ENCODE results near the gene CDC45. TPM values are rescaled to one million over a fixed set of nuclear protein-coding genes. Genes with fewer than 3 reads are reported as not detected.

CDC45 gene
- total and polyA plus RNA-seq, 10 donors = 1.5 to 7.3 (median 4.9) TPM

GRCh38 chr22:19450363-19451175, 29.2 kb upstream of the CDC45 start:
- H3K9me3 ChIP-seq = no peaks in the 10 kb centered on the region
- H3K4me1 ChIP-seq = peaks cover 15 to 32% (median 25%) of the 10 kb centered on the region in 6 donors
- no peaks in the 10 kb centered on the region for H3K27me3 ChIP-seq (replicated peaks in 1 of 7)
- intact Hi-C loops (cut with DNase I; ENCODE audit: low total_unique reads) = no loop called here
- DNase-seq = no peak
- no peak for TF ChIP-seq CTCF (IDR thresholded peaks at IDR 0.05 in 8 of 11, conservative IDR thresholded peaks at IDR 0.05 in 3 of 11)
- TF ChIP-seq POLR2AphosphoS5 (IDR thresholded peaks at IDR 0.05) = no peak
- TF ChIP-seq POLR2A (IDR thresholded peaks at IDR 0.05) = no peak
- no peak overlapping the region for H3K27ac ChIP-seq
- 87 to 94% (median 90%) methylated on average over 8 of the region's 8 CpGs for WGBS, 5 donors
- peaks cover 0 to 59% (median 42%) of the 10 kb centered on the region in 6 donors for H3K36me3 ChIP-seq
- no peak overlapping the region for H3K4me3 ChIP-seq

DNA sequence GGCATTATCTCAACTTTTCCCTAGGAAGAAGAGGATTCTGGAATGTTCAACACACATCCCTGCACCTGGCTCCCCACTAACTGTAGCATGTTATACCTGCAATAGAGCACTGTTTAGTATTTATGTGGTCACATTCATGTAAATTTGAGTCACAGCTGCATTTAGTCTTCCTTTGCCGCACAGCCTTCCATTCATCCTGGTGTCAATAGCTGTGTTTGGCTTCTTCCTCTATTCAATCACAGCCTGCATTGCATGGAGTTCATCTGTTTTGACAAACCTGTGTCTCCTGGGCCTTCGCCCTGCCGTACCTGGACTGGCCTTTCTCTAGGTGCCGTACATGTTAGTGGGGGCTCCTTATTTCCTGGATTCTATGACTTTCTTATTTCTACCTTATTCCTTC, 28.1 kb upstream of the CDC45 start:
- WGBS, 5 donors = 95 to 99% (median 98%) methylated on average over 4 of the region's 4 CpGs
- intact Hi-C loops (cut with DNase I; ENCODE audit: low total_unique reads) = no loop called here
- Histone ChIP-seq H3K36me3 (peaks cover 3 to 69% (median 52%) of the 10 kb centered on the region in 6 donors), H3K9me3 (no peaks in the 10 kb centered on the region), H3K4me1 (peaks cover 6 to 22% (median 15%) of the 10 kb centered on the region in 6 donors), H3K27ac (peak overlapping the region in 1 of 8 donors; percentile 10), H3K4me3 (no peak overlapping the region), H3K27me3 (replicated peaks in 1 of 7) (no peaks in the 10 kb centered on the region)
- TF ChIP-seq POLR2AphosphoS5 (IDR thresholded peaks at IDR 0.05) (peak in 1 of 3 donors; percentile 15), CTCF (IDR thresholded peaks at IDR 0.05 in 8 of 11, conservative IDR thresholded peaks at IDR 0.05 in 3 of 11) (no peak)
- no peak for DNase-seq

DNA sequence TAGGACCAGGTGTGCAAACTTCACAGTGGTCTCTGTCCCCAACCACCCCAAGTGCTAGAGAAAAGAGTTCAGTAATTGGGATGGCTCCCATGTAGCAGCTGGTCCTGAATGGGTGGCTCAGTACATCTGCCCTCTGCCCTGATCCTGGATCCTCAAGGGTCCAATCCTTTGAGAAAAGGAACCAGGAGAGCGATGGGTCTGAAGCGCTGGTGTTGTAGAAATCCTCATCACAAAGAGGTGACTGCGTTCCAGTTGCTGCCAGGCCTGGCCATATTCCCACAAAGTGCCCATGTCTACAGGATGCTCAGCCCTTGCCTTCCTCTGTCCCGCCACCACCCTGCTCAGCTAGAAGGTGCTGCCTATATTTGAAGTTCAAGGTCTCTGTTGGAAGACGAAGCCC, 26.0 kb upstream of the CDC45 start:
- H3K9me3 ChIP-seq = no peaks in the 10 kb centered on the region
- peaks cover 3 to 91% (median 71%) of the 10 kb centered on the region in 6 donors for H3K36me3 ChIP-seq
- no peaks in the 10 kb centered on the region for H3K27me3 ChIP-seq (replicated peaks in 1 of 7)
- 94 to 100% (median 97%) methylated on average over 2 to 5 of the region's 5 CpGs for WGBS, 5 donors
- intact Hi-C loops (cut with DNase I; ENCODE audit: low total_unique reads) = no loop called here
- H3K27ac ChIP-seq = no peak overlapping the region
- peaks cover 0 to 7% (median 4%) of the 10 kb centered on the region in 6 donors for H3K4me1 ChIP-seq
- no peak for DNase-seq
- H3K4me3 ChIP-seq = no peak overlapping the region
- TF ChIP-seq POLR2A (IDR thresholded peaks at IDR 0.05) = no peak
- TF ChIP-seq POLR2AphosphoS5 (IDR thresholded peaks at IDR 0.05) = no peak
- no peak for TF ChIP-seq CTCF (IDR thresholded peaks at IDR 0.05 in 8 of 11, conservative IDR thresholded peaks at IDR 0.05 in 3 of 11)

DNA sequence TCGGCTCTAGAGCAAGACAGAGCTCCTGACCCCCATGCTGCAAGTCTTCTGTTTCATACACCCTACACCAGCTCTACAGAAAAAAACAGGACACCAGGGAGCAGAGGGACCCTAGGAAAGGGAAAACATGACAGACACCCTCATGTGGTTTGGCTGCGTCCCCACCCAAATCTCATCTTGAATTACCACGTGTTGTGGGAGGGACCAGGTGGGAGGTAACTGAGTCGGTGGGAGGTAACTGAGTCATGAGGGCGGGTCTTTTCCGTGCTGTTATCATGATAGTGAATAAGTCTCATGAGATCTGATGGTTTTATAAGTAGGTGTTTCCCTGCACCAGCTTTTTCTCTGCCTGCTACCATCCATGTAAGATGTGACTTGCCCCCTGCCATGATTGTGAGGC, 25.6 kb upstream of the CDC45 start:
- no peaks in the 10 kb centered on the region for H3K27me3 ChIP-seq (replicated peaks in 1 of 7)
- H3K9me3 ChIP-seq = no peaks in the 10 kb centered on the region
- intact Hi-C loops (cut with DNase I; ENCODE audit: low total_unique reads) = no loop called here
- no peak overlapping the region for H3K4me3 ChIP-seq
- H3K4me1 ChIP-seq = peaks cover 0 to 2% (median 0%) of the 10 kb centered on the region in 6 donors
- TF ChIP-seq POLR2AphosphoS5 (IDR thresholded peaks at IDR 0.05) = no peak
- no peak for TF ChIP-seq CTCF (IDR thresholded peaks at IDR 0.05 in 8 of 11, conservative IDR thresholded peaks at IDR 0.05 in 3 of 11)
- TF ChIP-seq POLR2A (IDR thresholded peaks at IDR 0.05) = no peak
- H3K36me3 ChIP-seq = peaks cover 3 to 95% (median 73%) of the 10 kb centered on the region in 6 donors
- no peak for DNase-seq
- 87 to 93% (median 90%) methylated on average over 6 of the region's 6 CpGs for WGBS, 5 donors
- no peak overlapping the region for H3K27ac ChIP-seq
